Caco-2 (cell line): ENCODE results near the gene ZNF335. TPM values are rescaled to one million over a fixed set of nuclear protein-coding genes. Genes with fewer than 3 reads are reported as not detected.

Source experiments
- BruUV-seq: library from RNA; stranded (reverse); fragments of 400-500 nt; replicated peaks from 2 replicates; lab custom pipeline; 2021; lab: Mats Ljungman, UMichigan
- CTCF ChIA-PET: fragments of 300-600 bp; sonication (Branson Sonifier 250); formaldehyde crosslinking; loops from one replicate; lab custom pipeline; 2022; ENCODE audit warnings: antibody characterized with exemption; lab: Charles Lee
- POLR2A ChIA-PET: fragments of 300-600 bp; sonication (Branson Sonifier 250); formaldehyde crosslinking; loops from one replicate; lab custom pipeline; 2022; ENCODE audit warnings: antibody characterized with exemption; lab: Charles Lee
- DNase-seq, 2 experiments: peaks; one replicate each; pipeline versions ENCODE4 v3.0.0 to v3.0.0-alpha.2; 2020 to 2022
- H3K27me3 ChIP-seq: replicated peaks from 2 replicates; pipeline ENCODE4 v1.6.0; 2011; ENCODE audit warnings: low read length; ENCODE audit not compliant: control insufficient read depth, insufficient read depth
- H3K36me3 ChIP-seq: 2 replicates; pipeline ENCODE4 v1.5.1; 2011; ENCODE audit warnings: low read length; ENCODE audit not compliant: control insufficient read depth, insufficient read depth
- H3K4me1 ChIP-seq: fragments of 250-450 bp; sonication (Bioruptor Pico); 2 replicates; pipeline ENCODE4 v1.5.1; 2020; ENCODE audit warnings: mild to moderate bottlenecking
- H3K4me3 ChIP-seq: 2 replicates; pipeline ENCODE4 v1.5.1; 2011; ENCODE audit warnings: low read depth, mild to moderate bottlenecking, control low read depth, low read length
- H3K9me3 ChIP-seq: fragments of 250-450 bp; sonication (Bioruptor Pico); 2 replicates; pipeline ENCODE4 v1.5.1; 2020; ENCODE audit warnings: mild to moderate bottlenecking, moderate library complexity
- H3K27ac Mint-ChIP-seq: one replicate; pipeline ENCODE4 v1.8.0; 2022; ENCODE audit warnings: mixed read lengths; ENCODE audit not compliant: unreplicated experiment
- H3K27me3 Mint-ChIP-seq: one replicate; pipeline ENCODE4 v1.8.0; 2022; ENCODE audit warnings: mixed read lengths; ENCODE audit not compliant: insufficient read depth, unreplicated experiment
- H3K36me3 Mint-ChIP-seq: one replicate; pipeline ENCODE4 v1.8.0; 2022; ENCODE audit warnings: mild to moderate bottlenecking, mixed read lengths; ENCODE audit not compliant: insufficient read depth, unreplicated experiment
- H3K4me1 Mint-ChIP-seq: one replicate; pipeline ENCODE4 v1.8.0; 2022; ENCODE audit warnings: low read depth, mixed read lengths; ENCODE audit not compliant: unreplicated experiment
- H3K4me3 Mint-ChIP-seq: one replicate; pipeline ENCODE4 v1.8.0; 2022; ENCODE audit warnings: mild to moderate bottlenecking, moderate library complexity, mixed read lengths; ENCODE audit not compliant: unreplicated experiment
- H3K9me3 Mint-ChIP-seq: one replicate; pipeline ENCODE4 v1.8.0; 2022; ENCODE audit warnings: mixed read lengths; ENCODE audit not compliant: unreplicated experiment
- CTCF ChIP-seq, 2 experiments: fragments of 200-600 bp in 1 of 2; IDR thresholded peaks; 1 replicate in 1 of 2; 2 replicates in 1 of 2; pipeline versions ENCODE4 v1.5.1 to v1.8.0; 2011 to 2022; ENCODE audit warnings: antibody characterized with exemption in 1 of 2, control low read depth in 1 of 2, inconsistent platforms in 1 of 2, low read depth in 1 of 2, low read length in 1 of 2, mild to moderate bottlenecking in 1 of 2, moderate library complexity in 1 of 2; ENCODE audit not compliant: insufficient read depth in 1 of 2, severe bottlenecking in 1 of 2, unreplicated experiment in 1 of 2
- intact Hi-C: fragments of 100-400 bp; cut with micrococcal nuclease; formaldehyde crosslinking; loops from one replicate; pipeline ENCODE4 v1.10.0; 2022; ENCODE audit not compliant: unreplicated experiment
- total RNA-seq: library from RNA; stranded (reverse); gene quantifications from 2 replicates; pipeline ENCODE4 v1.2.3, GENCODE V29; 2022

Gene ZNF335
- total RNA-seq, 1 experiment from 2014 or later, result 35.1 TPM

GRCh38 chr20:45974896-45975565 lies 3.0 kb upstream of the ZNF335 start:
- H3K4me3 Mint-ChIP-seq, result no peak overlapping the region
- H3K27me3 ChIP-seq, result no peaks in the 10 kb centered on the region
- H3K9me3 Mint-ChIP-seq, result no peaks in the 10 kb centered on the region
- H3K36me3 ChIP-seq, result no peaks in the 10 kb centered on the region
- H3K27me3 Mint-ChIP-seq, result peaks cover 11% of the 10 kb centered on the region
- BruUV-seq, result no TSS peak
- peaks cover 17% of the 10 kb centered on the region for H3K36me3 Mint-ChIP-seq
- peak in 1 of 2 experiments; percentile 34 for DNase-seq
- H3K4me3 ChIP-seq, result no peak overlapping the region
- no peak overlapping the region for H3K27ac Mint-ChIP-seq
- TF ChIP-seq CTCF (IDR thresholded peaks at IDR 0.05; ENCODE audit: insufficient read depth in 1 of 2, low read depth in 1 of 2, low read length in 1 of 2, severe bottlenecking in 1 of 2, unreplicated experiment in 1 of 2), result no peak
- peaks cover 5% of the 10 kb centered on the region; the same call in 1 of the 2 replicates for H3K4me1 ChIP-seq
- no peaks in the 10 kb centered on the region for H3K9me3 ChIP-seq
- POLR2A ChIA-PET, result interaction anchor here (0.6 kb wide), 1 partner anchor 40 kb away, joined by 3 read pairs; no protein-coding TSS in a partner anchor
- CTCF ChIA-PET, result interaction anchor here (0.6 to 1.7 kb wide), 2 partner anchors 12 to 48 kb away, joined by 3 to 10 read pairs; no protein-coding TSS in a partner anchor
- peaks cover 11% of the 10 kb centered on the region for H3K4me1 Mint-ChIP-seq
- intact Hi-C loops, result loop anchor here (5.0 kb wide), 2 partner anchors 37 to 163 kb away; partner anchors contain the start of gene UBE2C

- DNase-seq, result no peak
- H3K4me1 ChIP-seq, result peaks cover 7% of the 10 kb centered on the region; the same call in 1 of the 2 replicates
- Mint-ChIP-seq H3K4me3 (peak overlapping the region; percentile 80), H3K27me3 (peaks cover 7% of the 10 kb centered on the region), H3K4me1 (peaks cover 13% of the 10 kb centered on the region), H3K9me3 (no peaks in the 10 kb centered on the region), H3K36me3 (peaks cover 23% of the 10 kb centered on the region), H3K27ac (peak overlapping the region; percentile 81)
- no TSS peak for BruUV-seq
- intact Hi-C loops, result loop anchor here (1.0 to 5.0 kb wide), 4 partner anchors 15 to 160 kb away; partner anchors contain the start of gene UBE2C
- H3K9me3 ChIP-seq, result no peaks in the 10 kb centered on the region
- CTCF ChIA-PET, result interaction anchor here (0.6 to 5.5 kb wide), 8 partner anchors 14 to 1357 kb away, joined by 3 to 63 read pairs (median 4); partner anchors contain the start of gene PCIF1
- no peaks in the 10 kb centered on the region for H3K27me3 ChIP-seq
- TF ChIP-seq CTCF (IDR thresholded peaks at IDR 0.05; ENCODE audit: insufficient read depth in 1 of 2, low read depth in 1 of 2, low read length in 1 of 2, severe bottlenecking in 1 of 2, unreplicated experiment in 1 of 2), result no peak
- POLR2A ChIA-PET, result interaction anchor here (0.7 to 2.3 kb wide), 6 partner anchors 38 to 956 kb away, joined by 3 to 22 read pairs (median 4); partner anchors contain the start of genes ACOT8, PCIF1 and ZSWIM3
- peak overlapping the region; percentile 54 for H3K4me3 ChIP-seq
- peaks cover 3% of the 10 kb centered on the region for H3K36me3 ChIP-seq
Measured at GRCh38 chr20:45972500-45973183, 639 bp upstream of the ZNF335 start.

- Histone ChIP-seq H3K27me3 (no peaks in the 10 kb centered on the region), H3K4me3 (peak overlapping the region; percentile 54), H3K36me3 (peaks cover 8% of the 10 kb centered on the region), H3K9me3 (no peaks in the 10 kb centered on the region), H3K4me1 (peaks cover 7% of the 10 kb centered on the region; the same call in 1 of the 2 replicates)
- H3K4me1 Mint-ChIP-seq, result peaks cover 13% of the 10 kb centered on the region
- peak overlapping the region; percentile 80 for H3K4me3 Mint-ChIP-seq
- BruUV-seq, result no TSS peak
- POLR2A ChIA-PET, result interaction anchor here (1.1 to 2.9 kb wide), 3 partner anchors 36 to 393 kb away, joined by 3 to 22 read pairs (median 14); partner anchors contain the start of genes PCIF1 and ZSWIM1
- CTCF ChIA-PET, result interaction anchor here (0.6 to 5.5 kb wide), 9 partner anchors 11 to 200 kb away, joined by 3 to 63 read pairs (median 9); partner anchors contain the start of genes PCIF1 and ZSWIM1
- H3K27ac Mint-ChIP-seq, result peak overlapping the region; percentile 81
- DNase-seq, result no peak
- intact Hi-C loops, result loop anchor here (1.0 to 5.0 kb wide), 3 partner anchors 36 to 159 kb away; partner anchors contain the start of gene UBE2C
- TF ChIP-seq CTCF (IDR thresholded peaks at IDR 0.05; ENCODE audit: insufficient read depth in 1 of 2, low read depth in 1 of 2, low read length in 1 of 2, severe bottlenecking in 1 of 2, unreplicated experiment in 1 of 2), result no peak
- H3K36me3 Mint-ChIP-seq, result peaks cover 36% of the 10 kb centered on the region
- peaks cover 5% of the 10 kb centered on the region for H3K27me3 Mint-ChIP-seq
- no peaks in the 10 kb centered on the region for H3K9me3 Mint-ChIP-seq
Measured at GRCh38 chr20:45971425-45971674, 653 bp downstream of the ZNF335 start.
